Renal pelvis (tissue), 4 donors: Measurements from ENCODE around the gene EWSR1. TPM values are rescaled to one million over a fixed set of nuclear protein-coding genes. Genes with fewer than 3 reads are reported as not detected.

Experiments
- DNase-seq: peaks from one replicate; pipeline ENCODE4 v3.0.0-alpha.2; 2013
- polyA plus RNA-seq, 3 donors: library from polyadenylated mRNA; unstranded; fragments of 120-200 nt; gene quantifications; one replicate each; pipeline ENCODE4 v1.2.1, GENCODE V29; 2013; ENCODE audit not compliant: insufficient read length in 3 of 3

EWSR1 gene
- polyA plus RNA-seq, 3 donors: 329 to 383 (median 381) TPM

DNA sequence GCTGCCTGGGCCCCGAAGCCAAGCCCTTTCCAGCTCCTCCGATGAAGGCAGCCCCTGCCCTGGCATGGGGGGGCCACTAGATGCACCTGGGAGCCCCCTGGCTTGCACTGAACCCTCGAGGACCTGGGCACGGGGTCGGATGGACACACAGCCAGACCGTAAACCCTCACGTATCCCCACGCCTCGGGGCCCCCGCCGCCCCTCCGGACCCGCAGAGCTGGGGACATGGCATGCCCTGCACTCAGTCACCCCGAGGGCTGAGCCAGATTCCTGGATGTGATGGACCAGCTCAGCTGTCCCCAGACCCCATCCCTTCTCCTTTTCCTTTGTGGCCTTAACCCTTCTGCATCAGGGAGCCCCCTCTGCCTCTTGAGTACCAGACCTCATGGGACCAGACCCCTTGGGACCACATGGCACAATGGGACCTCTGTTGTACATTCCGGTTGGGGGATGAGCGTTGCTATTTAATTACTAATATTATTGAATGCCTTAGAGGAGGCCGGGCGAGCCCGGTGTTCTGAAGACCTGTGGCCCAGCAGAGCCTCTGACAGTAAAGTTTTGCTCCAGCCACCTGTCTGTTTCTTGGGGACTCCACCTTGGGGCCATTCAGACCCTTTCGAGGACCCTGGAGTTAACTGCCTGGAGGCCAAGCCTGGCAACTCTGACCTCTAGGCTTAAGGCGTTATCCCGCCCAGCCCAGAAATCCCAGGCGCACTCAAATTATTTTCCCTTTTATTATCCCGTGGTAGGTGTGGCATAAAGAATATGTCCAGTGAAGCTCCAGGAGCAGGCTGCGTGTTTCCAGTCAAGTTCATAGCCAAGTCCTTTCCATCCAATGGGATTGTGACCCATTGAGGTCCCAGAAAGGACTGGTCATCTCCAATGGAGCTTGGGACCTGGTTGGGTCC is 44.4 kb downstream of the EWSR1 start:
- DNase-seq: no peak

DNA sequence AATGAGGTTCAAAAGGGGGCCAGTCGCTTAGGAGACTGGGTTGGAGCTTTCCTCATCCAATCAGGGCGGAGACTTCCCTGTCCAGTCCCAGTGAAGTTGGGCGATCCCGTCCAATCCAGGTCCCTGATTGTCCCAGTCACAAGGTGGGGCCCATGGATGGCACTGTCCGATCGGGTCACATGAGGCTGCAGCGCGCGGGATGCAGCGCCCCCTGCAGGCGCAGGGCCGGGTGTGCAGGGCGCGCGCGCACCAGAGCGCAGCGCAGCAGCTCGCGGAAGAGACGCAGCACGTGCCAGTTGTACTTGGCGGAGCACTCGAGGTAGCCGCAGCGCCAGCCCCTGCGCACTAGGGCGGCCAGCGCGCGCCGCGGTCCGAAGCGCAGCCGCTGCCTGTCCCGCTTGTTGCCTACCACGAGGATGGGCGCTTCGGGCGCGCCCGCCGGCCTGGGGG is 45.1 kb downstream of the EWSR1 start:
- peak; percentile 51 for DNase-seq

DNA sequence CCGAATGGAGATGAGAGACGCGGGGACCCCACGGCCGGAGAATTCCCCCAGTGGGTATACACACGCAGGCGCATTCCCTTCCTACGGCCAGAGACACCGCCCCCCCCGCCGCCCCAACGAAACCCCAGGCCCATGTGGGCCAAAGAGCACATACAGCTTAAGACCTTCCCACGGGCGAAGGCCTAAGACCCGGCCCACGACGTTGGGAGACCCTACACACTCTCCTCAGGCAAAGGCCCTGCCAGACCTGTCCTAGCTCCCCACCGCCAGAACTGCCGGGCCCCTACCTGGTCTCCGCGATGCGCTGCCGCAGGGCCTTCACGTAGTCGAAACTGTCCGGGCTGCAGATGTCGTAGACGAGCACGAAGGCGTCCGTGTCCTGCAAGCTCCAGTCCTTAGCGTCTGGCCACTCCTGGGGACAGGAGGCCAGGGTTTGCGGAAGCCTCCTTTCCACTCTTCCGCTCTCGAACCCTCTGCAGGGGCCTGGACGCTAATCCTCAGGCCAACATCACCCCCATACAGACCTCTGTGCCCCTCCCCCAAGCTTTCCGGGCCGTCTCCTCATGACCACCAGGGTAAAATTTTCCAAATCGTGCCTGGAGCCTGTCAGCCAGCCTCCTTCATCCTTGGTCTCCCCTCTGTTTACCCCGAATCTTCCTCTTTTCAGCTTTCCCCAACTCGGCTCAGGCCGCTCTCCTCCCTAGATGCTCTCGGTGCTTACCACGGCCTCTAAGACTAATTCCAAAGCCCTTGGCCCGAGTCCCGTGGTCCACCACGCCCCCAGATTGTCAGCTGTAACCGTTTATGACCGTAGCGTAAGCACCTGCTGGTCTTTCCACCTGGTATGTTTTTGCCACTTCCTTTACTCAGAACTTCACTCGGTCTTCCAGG is 45.8 kb downstream of the EWSR1 start:
- DNase-seq: no peak

DNA sequence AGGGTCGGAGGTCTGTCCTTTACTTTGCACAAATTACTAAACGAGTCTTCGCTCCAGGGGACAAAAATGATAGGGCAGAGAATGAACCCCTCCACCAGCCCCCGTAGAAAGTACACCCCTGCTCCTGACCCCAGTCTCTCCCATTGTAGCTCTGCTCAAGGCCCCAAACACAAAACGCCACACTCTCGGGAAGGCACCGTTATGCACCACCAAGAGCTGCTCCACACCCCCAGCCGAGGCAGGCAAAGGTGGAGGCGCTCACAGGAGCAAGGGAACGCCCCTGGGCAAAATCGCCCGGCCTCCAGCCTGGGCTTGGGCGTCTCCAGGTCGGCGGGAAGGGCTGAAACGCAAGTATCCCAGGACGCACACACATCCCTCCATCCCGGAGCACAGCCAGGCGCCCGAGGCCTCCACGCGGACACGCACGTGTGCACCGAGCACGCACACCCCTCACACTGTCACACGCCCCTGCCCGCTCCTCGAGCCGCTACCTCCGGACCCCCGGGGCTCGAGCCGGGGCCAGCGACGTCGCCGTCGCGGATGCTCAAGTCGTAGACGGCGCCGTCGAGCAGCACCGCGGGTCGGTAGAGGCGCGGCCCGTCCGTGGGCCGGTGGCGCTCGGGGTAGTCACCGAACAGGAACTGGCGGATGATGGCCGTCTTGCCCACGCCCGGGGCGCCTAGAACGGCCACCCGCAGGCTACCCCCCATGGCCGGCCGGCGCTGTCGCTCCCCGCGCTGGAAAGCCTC is 46.6 kb downstream of the EWSR1 start:
- DNase-seq: no peak

DNA sequence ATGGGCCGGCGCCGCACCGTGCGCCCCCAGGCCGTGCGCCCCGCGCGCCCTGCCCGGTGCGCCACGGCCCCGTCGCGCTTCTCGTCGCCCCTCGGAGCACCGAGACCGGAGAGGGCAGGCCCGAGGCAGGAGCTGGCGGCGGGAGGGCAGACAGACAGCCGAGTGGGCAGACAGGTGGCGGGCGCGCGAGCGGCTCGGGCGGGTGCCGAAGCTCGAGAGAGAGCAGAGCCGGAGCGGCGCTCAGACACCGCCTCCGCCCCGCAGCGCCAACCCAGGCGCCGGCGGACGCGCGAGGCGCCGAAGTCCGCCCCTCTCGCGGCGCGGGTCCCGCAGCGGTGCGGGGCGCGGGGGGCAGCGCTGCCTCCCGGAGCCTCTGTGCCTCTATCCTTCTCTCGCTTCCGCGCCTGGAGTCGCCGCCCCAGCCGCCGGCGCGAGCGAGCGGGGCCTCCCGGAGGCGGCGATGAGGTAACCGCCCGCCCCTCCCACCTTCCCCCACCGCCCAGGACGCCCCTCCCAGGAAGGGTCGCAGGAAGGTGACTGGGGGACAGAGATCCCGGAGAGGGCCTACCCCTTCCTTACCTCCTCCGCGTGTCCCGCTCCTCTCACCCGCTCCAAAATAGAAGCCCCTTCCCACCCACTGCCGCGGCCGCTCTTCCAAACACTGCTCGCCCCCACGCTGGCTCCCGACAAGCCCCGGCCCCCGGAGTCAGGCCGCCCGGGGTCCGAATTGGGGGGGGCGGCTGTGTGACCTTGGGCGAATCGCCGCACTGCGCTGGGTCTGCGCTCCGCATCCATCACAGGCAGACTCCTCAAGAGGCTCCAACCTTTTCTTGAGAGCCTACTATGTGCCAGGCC is 47.4 kb downstream of the EWSR1 start, which contains the start of gene RASL10A:
RASL10A (minus strand) TSS at position 412 of the 855 bp plus-strand sequence. CDS start 451 bp downstream, outside the sequence.
- DNase-seq: no peak

DNA sequence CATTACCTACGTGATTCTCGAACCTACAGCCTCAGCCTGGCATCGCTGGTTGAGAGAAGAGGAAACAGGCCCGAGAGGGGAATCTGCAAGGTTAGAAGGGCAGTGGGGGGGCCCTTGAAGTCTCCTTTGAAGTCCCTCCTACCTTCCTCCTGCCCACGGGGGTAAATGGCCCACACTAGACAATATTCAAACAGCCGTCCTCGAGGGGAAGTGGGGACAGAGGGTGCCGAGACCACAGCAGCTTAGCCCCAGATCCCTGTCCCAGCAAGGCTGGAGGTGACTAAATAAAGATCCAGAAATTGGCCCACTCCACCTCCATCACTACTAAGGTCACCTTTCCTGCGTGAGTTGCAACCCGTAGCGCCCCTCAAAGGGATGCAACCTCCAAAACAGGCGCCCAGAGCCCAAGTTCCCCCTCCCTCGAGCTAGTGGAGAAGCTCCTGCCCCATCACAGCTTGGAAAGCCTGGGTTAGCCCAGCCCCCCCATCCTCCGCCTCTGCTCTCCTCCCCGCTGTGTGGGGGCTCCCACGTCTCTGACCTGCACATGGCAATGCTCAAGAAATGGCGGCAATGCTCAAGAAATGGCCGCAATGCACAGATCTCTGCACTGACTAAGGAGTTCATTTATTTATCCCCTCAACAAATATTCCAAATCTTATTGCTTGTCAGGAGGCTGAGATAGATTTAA is 48.2 kb downstream of the EWSR1 start:
- DNase-seq: no peak

DNA sequence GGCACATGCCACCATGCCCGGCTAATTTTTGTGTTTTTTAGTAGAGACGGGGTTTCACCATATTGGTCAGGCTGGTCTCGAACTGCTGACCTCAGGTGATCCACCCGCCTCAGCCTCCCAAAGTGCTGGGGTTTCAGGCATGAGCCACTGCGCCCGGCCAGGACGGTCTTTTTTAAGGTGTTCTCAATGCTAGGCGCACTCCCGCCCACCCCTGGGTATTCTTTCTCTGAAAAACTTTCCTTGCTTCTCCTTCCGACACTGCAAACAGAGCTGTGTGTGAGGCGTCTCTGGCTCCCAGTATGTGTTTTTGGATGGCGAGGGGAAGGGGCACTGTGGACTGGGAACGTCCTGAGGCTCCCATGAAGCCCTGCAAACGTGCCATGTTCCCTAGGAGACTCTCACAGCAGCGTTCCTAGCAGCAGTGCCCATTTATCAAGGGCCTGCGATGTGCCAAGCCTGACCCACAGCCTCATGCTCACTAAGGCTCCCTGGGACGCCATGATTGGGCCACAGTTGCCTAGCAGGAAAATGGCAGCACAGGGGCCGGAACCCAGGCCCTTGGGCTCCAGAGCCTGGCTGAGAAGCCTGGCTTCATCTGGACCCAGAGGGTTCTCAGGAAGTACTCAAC is 49.9 kb downstream of the EWSR1 start:
- no peak for DNase-seq

DNA sequence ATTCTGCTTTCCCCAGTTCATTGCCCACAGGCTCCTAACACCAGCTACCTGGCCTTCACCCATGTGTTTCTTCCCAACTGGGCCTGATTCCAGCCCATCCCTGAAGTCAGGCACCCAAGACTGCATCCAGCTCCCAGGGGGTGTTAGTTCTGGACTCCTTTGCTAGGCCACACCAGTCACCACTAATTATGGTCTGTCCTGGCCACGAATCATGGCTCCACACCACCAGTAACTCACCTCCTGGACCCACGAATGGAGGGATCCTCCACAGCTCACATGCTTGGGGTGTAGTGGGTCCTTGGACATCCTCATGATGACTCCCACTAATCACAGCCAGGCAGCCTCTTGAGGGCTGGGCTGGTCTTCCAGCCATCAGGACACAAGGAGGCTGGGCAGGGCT is 51.0 kb downstream of the EWSR1 start:
- DNase-seq: no peak

DNA sequence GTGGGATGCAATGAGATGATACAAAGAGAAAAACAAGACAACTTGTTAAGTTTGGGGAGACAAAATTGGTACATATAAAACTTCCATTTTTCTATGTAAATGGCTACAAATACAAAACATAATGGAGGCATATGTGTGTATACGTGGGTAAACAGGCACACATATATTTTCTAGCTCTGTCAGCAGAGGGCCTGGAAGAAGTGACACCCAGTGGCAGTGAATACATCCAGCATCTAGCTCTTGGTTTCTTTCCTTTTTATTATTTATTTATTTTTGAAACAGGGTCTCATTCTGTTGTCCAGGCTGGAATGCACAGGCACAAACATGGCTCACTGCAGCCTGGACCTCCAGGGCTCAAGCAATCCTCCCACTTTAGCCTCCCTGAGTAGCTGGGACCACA is 52.5 kb downstream of the EWSR1 start:
- DNase-seq: no peak

DNA sequence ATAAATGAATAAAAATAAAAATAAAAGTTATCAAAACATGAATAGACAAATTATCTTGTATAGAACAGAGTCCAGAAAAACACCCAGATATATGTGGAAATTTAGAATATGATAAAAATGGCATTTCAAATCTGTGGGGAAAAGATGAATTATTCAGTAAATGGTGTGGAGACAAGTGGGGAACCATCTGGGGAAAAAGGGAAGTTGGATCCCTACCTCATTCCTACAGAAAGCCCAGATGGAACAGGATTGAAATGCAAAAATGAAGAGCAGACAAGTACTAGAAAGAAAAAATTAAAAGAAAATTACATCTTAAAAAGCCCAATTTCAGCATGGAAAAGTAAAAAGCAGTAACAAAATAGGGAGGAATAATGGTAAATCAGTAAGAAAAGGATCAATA is 55.6 kb downstream of the EWSR1 start:
- DNase-seq: no peak

DNA sequence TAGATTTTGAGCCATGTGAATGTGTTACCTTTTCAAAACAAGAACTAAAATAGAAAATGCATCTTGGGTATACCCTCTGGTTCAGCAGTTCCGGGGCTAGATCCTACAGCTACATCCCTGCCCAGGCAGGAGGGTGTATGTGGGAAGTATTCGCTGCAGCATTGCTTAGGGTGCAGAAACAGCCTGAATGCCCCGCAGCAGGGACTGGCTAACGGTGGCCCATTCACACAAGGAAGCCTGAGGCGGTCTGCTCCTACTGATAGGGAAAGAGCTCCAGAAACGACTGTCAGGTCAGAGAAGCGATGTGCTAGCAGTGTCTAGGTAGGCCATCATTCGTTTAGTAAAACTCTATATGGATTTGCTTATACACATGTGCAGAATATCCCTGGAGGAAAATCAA is 57.3 kb downstream of the EWSR1 start:
- DNase-seq: no peak

DNA sequence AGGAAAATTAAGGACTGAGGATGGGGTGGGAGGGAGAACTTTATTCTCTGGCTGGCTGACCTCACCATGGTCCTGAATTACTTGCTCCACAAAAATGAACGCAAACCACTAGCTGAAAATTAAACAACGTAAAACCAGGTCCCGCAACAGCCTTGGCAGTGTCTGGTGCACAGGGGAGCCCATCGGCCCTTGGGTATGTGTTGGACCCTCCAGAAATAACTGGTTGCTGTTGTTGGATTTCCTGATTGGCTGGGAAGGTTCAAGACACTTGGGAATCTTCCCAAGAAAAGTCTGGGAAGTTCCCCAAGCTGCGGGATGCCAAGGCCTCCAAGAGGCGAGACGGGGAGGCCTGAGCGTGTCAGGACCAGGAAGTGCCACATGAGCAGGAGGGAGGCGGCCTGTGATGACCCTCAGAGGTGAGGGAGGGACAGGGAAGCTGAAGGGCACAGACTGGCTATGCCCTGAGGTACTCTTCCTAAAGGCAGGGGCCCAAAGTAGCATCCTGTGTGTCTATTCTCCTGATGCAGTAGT is 57.8 kb downstream of the EWSR1 start:
- DNase-seq: no peak

DNA sequence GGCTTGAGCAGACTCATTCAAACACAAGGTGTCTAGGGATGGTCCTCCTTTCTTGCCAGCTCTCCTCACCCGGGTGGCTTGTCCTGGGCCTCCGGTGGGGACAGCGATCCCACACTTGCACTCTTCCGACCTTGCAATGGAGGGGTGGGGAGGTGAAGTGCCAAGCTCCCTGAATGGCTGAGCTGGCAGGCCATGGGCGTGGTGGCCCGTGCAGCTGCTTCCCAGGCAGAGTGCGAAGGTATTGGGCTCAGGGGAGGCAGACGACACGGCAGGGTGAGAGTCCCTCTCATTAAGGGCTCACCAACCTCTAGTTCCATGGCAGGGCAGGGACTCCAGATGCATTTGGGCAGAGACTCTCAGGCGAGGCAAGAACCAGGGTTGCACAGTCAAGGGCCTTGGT is 58.4 kb downstream of the EWSR1 start:
- DNase-seq: no peak

DNA sequence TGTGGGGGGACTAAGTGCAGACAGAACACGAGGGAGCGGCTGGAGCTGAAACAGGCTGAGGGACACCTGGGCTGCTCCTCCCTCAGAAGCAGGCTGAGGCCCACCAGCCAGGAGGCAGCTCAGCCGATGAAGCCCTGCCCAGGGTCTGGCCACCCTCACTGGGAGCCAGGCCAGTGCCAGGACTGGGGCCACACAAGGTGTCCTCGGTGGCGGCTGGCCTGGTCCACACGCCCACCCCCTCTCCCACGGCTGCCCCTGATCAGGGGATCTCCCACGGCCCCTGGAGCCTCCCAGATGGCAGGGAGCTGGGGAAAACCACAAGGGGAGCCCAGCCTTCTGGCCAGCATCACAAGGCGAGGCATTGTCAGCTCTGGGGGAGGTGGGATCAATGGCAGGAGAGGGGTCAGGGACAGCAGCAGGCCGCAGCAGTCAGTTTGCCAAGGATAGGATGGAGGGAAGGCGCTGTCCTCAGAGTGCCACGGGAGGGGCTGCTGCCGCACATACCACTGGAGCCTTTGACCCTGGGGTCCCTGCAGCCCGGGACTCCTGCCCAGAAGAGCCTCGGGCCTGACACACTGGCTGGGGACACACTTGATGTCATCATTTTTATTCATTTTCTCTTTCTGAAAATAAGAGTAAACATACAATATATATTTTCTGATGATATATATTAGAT is 59.2 kb downstream of the EWSR1 start:
- no peak for DNase-seq

DNA sequence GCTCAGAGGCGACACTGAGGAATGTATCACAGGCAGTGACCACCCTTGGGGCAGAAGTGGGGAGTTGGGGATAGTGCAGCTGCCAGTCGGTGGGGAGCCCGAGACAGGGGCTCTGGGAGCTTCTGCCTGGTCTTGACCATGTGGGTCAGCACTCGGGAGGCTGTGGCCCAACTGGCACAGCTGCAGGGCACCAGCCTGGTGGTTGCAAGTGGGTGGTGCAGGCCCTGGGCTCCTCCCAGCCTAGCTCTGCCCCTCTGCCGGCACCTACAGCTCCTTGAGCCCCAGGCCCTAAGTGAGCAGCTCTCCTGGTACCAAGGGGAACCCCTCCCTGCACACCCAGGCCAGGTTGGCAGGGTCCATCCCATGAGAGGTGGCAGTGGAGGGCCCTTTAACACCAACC is 60.0 kb downstream of the EWSR1 start:
- no peak for DNase-seq

DNA sequence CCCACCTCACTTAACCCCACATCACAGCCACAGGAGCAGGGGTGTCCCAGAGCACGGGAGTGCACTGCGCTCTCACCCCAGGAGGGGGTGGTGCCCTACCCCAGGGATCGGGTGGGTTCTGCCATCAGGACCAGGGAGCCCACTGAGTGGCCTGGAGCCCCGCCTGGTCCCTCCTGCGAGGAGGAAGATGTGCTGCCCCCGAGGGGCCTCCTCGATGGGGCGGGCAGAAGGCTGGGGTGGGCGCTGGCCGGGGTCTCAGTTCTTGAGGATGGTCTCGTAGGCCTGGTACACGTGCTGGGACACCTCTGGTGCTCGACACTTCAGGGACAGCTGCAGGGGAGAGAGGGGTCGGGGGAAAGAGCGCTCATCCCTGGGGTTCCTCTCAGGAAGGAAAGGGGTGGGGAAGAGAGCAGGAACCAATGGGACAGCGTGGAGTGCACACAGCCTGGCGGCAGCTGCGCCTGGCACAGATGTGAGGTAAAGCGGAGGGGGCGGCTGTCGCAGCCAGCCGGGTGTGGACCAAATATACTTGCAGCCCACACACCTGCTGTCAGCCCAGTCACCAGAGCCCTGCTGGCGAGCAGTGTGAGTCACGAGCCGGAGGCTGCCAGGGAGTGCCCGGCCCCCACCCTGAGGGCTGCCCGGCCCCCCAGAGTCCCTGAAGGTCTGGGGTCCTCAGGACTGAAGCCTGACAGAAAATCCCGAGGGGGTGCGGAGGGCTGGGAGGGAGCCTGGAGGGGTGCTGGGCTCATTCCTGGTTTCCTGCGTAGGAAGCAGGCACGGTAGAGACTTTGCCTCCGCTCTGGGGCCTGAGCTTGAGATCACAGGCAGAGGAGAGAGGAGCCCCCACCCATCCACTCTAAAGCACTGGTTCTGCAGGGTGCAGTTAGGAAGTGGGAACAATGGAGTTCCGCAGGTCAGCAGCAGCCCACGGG is 60.8 kb downstream of the EWSR1 start:
- DNase-seq: no peak

DNA sequence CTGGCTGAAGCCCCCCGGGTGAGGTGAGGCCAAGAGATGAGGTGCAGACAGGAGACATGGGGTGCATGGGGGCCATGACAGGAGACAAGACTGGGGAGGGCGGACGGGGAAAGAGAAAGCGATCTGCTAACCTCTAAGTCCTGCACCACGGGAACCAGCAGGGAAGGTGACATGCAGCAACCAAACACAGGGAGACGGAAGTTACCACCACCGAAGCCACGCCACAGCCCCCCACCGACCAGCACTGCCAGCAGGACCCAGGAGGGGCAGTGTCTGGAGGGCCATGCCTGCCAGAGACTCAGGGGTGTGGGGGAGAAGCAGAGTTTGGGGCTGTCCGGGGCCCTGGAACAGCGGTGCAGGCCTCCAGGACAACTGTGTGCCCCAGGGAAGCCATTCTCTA is 61.5 kb downstream of the EWSR1 start:
- no peak for DNase-seq

DNA sequence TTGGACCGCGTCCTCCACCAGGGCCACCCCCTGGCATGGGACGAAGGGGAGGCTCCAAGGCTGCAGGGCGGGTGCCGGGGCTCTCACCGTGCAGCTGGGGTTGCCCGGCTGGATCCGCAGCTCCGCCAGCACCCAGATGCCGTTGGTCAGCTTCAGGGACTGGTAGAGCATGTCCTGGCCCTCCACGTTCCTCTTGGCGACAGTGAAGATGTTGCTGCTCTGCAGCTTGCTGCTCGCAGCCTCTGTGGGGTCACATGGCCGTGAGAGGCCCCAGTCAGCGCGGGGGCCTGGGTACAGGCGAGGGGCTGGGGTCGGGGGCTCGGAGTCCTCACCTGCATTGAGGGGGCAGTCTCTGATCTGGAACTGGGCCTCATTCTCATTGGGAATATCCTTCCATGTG is 62.2 kb downstream of the EWSR1 start:
- DNase-seq: no peak
